Erythroblast (primary cell): ENCODE results near the gene EGR4.

ENCODE experiments used
- GATA1 ChIP-seq: IDR thresholded peaks from 2 replicates; pipeline ENCODE4 v1.6.1; 2011; ENCODE audit warnings: low read depth, mild to moderate bottlenecking, control low read depth, low read length, moderate library complexity
- POLR2A ChIP-seq: IDR thresholded peaks from 2 replicates; pipeline ENCODE4 v1.6.1; 2011; ENCODE audit warnings: mild to moderate bottlenecking, low read length

- no peak for TF ChIP-seq POLR2A
- TF ChIP-seq GATA1 = no peak
Measured at GRCh38 chr2:73333564-73333963, 40.2 kb upstream of the EGR4 start.
